A549 (cell line): Measurements from ENCODE around the gene GLE1. TPM values are rescaled to one million over a fixed set of nuclear protein-coding genes. Genes with fewer than 3 reads are reported as not detected.

Source experiments
- ATAC-seq, 2 experiments: fragments of 200-7000 bp in 1 of 2; fragments of >200 bp in 1 of 2; cut with Nextera tagmentation in 1 of 2; cut with Tn5 transposase in 1 of 2; 3 replicates each; pipeline versions ENCODE4 v1.8.0 to v1.9.1; 2018 to 2020; ENCODE audit warnings: mild to moderate bottlenecking in 1 of 2, moderate library complexity in 1 of 2
- CTCF ChIA-PET: fragments of 300-600 bp; sonication (Branson Sonifier 250); formaldehyde crosslinking; extraction: SDS; loops from one replicate; lab custom pipeline; 2021; ENCODE audit warnings: antibody characterized with exemption, inconsistent platforms; lab: Yijun Ruan, JAX
- POLR2A ChIA-PET: fragments of 350-600 bp; formaldehyde crosslinking; extraction: SDS; loops from one replicate; lab custom pipeline; 2021; ENCODE audit warnings: antibody characterized with exemption, inconsistent platforms; lab: Yijun Ruan, JAX
- DNase-seq, 2 experiments: peaks; one replicate each; pipeline versions ENCODE4 v3.0.0 to v3.0.0-alpha.2; 2011 to 2016; ENCODE audit warnings: low read depth in 1 of 2, low spot score in 1 of 2
- FAIRE-seq: peaks from 2 replicates; lab custom pipeline; 2011; peaks lifted over from hg19 to GRCh38; lab: Jason Lieb, UNC
- H3K27ac ChIP-seq, 2 experiments: fragments of >200 bp; sonication (Bioruptor Twin); formaldehyde crosslinking; 3 replicates each; pipeline ENCODE4 v1.5.1; 2016 to 2017
- H3K4me1 ChIP-seq: fragments of >200 bp; sonication (Bioruptor Twin); formaldehyde crosslinking; 3 replicates; pipeline ENCODE4 v1.6.1; 2016
- H3K4me2 ChIP-seq: fragments of >200 bp; sonication (Bioruptor Twin); formaldehyde crosslinking; 3 replicates; pipeline ENCODE4 v1.6.1; 2016
- H3K4me3 ChIP-seq: fragments of >200 bp; sonication (Bioruptor Twin); formaldehyde crosslinking; 3 replicates; pipeline ENCODE4 v1.5.1; 2016
- H3K9me3 ChIP-seq: fragments of >200 bp; sonication (Bioruptor Twin); formaldehyde crosslinking; 3 replicates; pipeline ENCODE4 v1.6.1; 2016
- BHLHE40 ChIP-seq: IDR thresholded peaks from 2 replicates; pipeline ENCODE4 v1.6.1; 2012; ENCODE audit warnings: low read depth, low read length, inconsistent platforms
- CBX8 ChIP-seq: fragments of 200-600 bp; sonication (generic); IDR thresholded peaks from 2 replicates; pipeline ENCODE4 v1.6.1; 2016
- CHD2 ChIP-seq: fragments of 150-350 bp; IDR thresholded peaks from 2 replicates; pipeline ENCODE4 v1.6.1; 2014; ENCODE audit warnings: low read length; ENCODE audit not compliant: partially characterized antibody
- CTCF ChIP-seq: fragments of >200 bp; sonication (Bioruptor Twin); formaldehyde crosslinking; IDR thresholded peaks from 3 replicates; pipeline ENCODE4 v1.5.1; 2016
- ESRRA ChIP-seq: fragments of 150-350 bp; IDR thresholded peaks from 2 replicates; pipeline ENCODE4 v1.6.1; 2014; ENCODE audit warnings: mild to moderate bottlenecking, low read length, borderline replicate concordance
- FOSB ChIP-seq: fragments of 250-450 bp; sonication (Bioruptor Pico); IDR thresholded peaks from 2 replicates; pipeline ENCODE4 v1.5.0; 2020; ENCODE audit warnings: mild to moderate bottlenecking, moderate library complexity
- HES2 ChIP-seq: fragments of >200 bp; sonication (Bioruptor Twin); formaldehyde crosslinking; IDR thresholded peaks from 2 replicates; pipeline ENCODE4 v1.6.1; 2016
- HEYL ChIP-seq: fragments of 250-450 bp; sonication (Bioruptor Pico); IDR thresholded peaks from 2 replicates; pipeline ENCODE4 v1.8.0; 2021; ENCODE audit warnings: mild to moderate bottlenecking, moderate library complexity
- JUN ChIP-seq, 2 experiments: fragments of >200 bp; sonication (Bioruptor Twin); formaldehyde crosslinking; IDR thresholded peaks; 2 replicates in 1 of 2; 3 replicates in 1 of 2; pipeline ENCODE4 v1.6.1; 2016 to 2017
- JUNB ChIP-seq: fragments of >200 bp; sonication (Bioruptor Twin); formaldehyde crosslinking; IDR thresholded peaks from 2 replicates; pipeline ENCODE4 v1.6.1; 2016
- KDM5A ChIP-seq: fragments of 200-600 bp; sonication (generic); IDR thresholded peaks from 2 replicates; pipeline ENCODE4 v1.6.1; 2016; ENCODE audit warnings: antibody characterized with exemption, mild to moderate bottlenecking
- MAFK ChIP-seq: fragments of 450-650 bp; IDR thresholded peaks from 2 replicates; pipeline ENCODE4 v1.6.1; 2014; ENCODE audit not compliant: partially characterized antibody
- MAZ ChIP-seq: fragments of 150-350 bp; IDR thresholded peaks from 2 replicates; pipeline ENCODE4 v1.6.1; 2014; ENCODE audit warnings: antibody characterized with exemption, low read depth, low read length, borderline replicate concordance
- NR3C1 ChIP-seq: fragments of >200 bp; sonication (Bioruptor Twin); formaldehyde crosslinking; IDR thresholded peaks from 3 replicates; pipeline ENCODE4 v1.6.1; 2017
- PHF8 ChIP-seq: fragments of 200-600 bp; sonication (generic); IDR thresholded peaks from 2 replicates; pipeline ENCODE4 v1.6.1; 2016; ENCODE audit warnings: low read depth, mild to moderate bottlenecking, antibody characterized with exemption, moderate library complexity, borderline replicate concordance
- POLR2A ChIP-seq: IDR thresholded peaks from 2 replicates; pipeline ENCODE4 v1.6.1; 2012; ENCODE audit warnings: mild to moderate bottlenecking, low read length
- RFX5 ChIP-seq: fragments of 450-650 bp; IDR thresholded peaks from 2 replicates; pipeline ENCODE4 v1.7.1; 2014; ENCODE audit warnings: antibody characterized with exemption, mild to moderate bottlenecking, moderate library complexity
- SMC3 ChIP-seq: fragments of >200 bp; sonication (Bioruptor Twin); formaldehyde crosslinking; IDR thresholded peaks from 3 replicates; pipeline ENCODE4 v1.6.1; 2018; ENCODE audit warnings: inconsistent platforms
- SREBF2 ChIP-seq: fragments of 450-650 bp; IDR thresholded peaks from 2 replicates; pipeline ENCODE4 v1.6.1; 2014; ENCODE audit warnings: mild to moderate bottlenecking, moderate library complexity
- TFCP2L1 ChIP-seq: fragments of 250-450 bp; sonication (Bioruptor Pico); IDR thresholded peaks from 2 replicates; pipeline ENCODE4 v1.5.0; 2021; ENCODE audit warnings: mild to moderate bottlenecking
- TP53 ChIP-seq: fragments of 250-450 bp; sonication (Bioruptor Pico); IDR thresholded peaks from 2 replicates; pipeline ENCODE4 v1.5.0; 2021; ENCODE audit warnings: mild to moderate bottlenecking, moderate library complexity
- ZNF302 ChIP-seq: fragments of 250-450 bp; sonication (Bioruptor Pico); IDR thresholded peaks from 2 replicates; pipeline ENCODE4 v1.9.0; 2021; ENCODE audit warnings: inconsistent platforms, mild to moderate bottlenecking, moderate library complexity
- ZSCAN20 ChIP-seq: fragments of 250-450 bp; sonication (Bioruptor Pico); IDR thresholded peaks from 2 replicates; pipeline ENCODE4 v1.8.0; 2022; ENCODE audit warnings: mild to moderate bottlenecking, moderate library complexity
- WGBS: methylation state at CpG from one replicate; pipeline ENCODE4 v1.1.6; 2017; ENCODE audit errors: missing lambda C conversion rate; 5-methylcytosine and 5-hydroxymethylcytosine counted together
- polyA plus RNA-seq, 4 experiments: library from polyadenylated mRNA; depleted of rRNA in 3 of 4; stranded (reverse); fragments of >200 nt; fragmentation: RNase III in 1 of 4; extraction: RNeasy Plus Mini Kit Qiagen cat#74134 plus additional on column Dnase treatment in 1 of 4; gene quantifications; 2 replicates in 3 of 4; 3 replicates in 1 of 4; pipeline ENCODE4 v1.2.3, GENCODE V29; 2011 to 2017
- TF ChIP-seq, protein P1 (sequence below): IDR thresholded peaks from 2 replicates; pipeline ENCODE4 v1.6.1; 2012
- TF ChIP-seq, protein P2 (sequence below): IDR thresholded peaks from 2 replicates; pipeline ENCODE4 v1.6.1; 2012; ENCODE audit warnings: low read depth, borderline replicate concordance
- TF ChIP-seq, protein P3 (sequence below): fragments of 250-450 bp; sonication (Bioruptor Pico); IDR thresholded peaks from 2 replicates; pipeline ENCODE4 v1.5.0; 2021; ENCODE audit warnings: mild to moderate bottlenecking, moderate library complexity, borderline replicate concordance

Gene GLE1
- polyA plus RNA-seq, 2 of the 4 experiments (the other 2 are of a cell fraction), result 31.5 to 49.2 TPM

DNA sequence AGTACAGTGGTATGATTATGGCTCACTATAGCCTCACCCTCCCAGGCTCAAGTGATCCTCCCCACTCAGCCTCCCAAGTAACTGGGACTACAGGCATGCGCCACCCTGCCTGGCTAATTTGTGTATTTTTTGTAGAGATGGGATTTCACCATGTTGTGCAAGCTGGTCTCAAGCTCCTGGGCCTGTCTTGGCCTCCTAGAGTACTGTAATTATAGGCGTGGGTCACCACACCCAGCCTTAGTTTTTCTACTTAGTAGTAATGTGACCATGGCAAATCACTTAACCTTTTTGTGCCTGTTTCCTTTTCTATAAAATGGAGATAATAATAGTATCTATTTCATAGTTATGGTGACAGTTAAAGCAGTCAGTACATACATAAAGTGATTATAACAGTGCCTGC lies 22.2 kb downstream of the GLE1 start:
- 95% methylated on average over 2 of the region's 2 CpGs for whole genome bisulfite sequencing
- no peak for FAIRE-seq

DNA sequence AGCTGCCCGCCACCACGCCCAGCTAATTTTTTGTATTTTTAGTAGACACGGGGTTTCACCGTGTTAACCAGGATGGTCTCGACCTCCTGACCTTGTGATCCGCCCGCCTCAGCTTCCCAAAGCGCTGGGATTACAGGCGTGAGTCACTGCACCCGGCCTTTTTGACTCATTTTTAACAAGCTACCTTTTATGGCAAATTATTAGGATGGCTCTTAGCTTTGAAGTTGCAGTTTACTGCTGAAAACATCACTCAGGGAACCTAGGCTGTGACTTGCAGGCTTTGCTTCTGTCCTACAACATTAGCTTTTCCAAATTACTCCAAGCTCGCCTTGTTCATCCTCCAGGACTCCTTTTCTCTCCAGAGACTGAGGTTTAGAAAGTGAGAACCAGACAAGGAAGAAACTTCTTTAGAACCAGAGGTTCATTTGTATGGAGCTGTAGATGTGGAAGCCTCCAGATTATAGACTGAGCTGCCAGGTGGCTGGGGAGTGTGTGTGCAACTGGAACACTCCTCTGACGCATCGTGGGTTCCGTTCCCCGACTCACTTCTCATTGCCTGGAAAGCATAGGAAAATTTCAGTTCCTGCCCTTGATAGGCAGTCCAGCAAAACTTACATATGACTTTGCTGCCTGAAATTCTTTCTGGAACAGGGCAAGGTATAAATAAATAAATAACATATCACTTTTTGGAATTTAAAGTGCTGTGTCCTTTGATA lies 24.1 kb downstream of the GLE1 start:
- POLR2A ChIA-PET, result no interaction called here
- WGBS, result 85% methylated on average over 15 of the region's 15 CpGs
- CTCF ChIA-PET, result interaction anchor here (0.6 to 1.8 kb wide), 3 partner anchors 16 to 130 kb away, joined by 3 to 4 read pairs (median 3); no protein-coding TSS in a partner anchor
- no peaks in the 10 kb centered on the region for H3K4me1 ChIP-seq
- no peaks in the 10 kb centered on the region for H3K9me3 ChIP-seq
- FAIRE-seq (no peak), ATAC-seq (no peak), DNase-seq (no peak)
- no peak for TF ChIP-seq SMC3
- no peak for TF ChIP-seq SREBF2
- TF ChIP-seq KDM5A, result no peak
- no peak for TF ChIP-seq ZNF302 (CRISPR knock-in tag)
- no peak for TF ChIP-seq TFCP2L1
- no peak for TF ChIP-seq CBX8
- TF ChIP-seq HES2, result no peak
- TF ChIP-seq, protein P1, sequence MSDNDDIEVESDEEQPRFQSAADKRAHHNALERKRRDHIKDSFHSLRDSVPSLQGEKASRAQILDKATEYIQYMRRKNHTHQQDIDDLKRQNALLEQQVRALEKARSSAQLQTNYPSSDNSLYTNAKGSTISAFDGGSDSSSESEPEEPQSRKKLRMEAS, result no peak
- TF ChIP-seq, protein P2, sequence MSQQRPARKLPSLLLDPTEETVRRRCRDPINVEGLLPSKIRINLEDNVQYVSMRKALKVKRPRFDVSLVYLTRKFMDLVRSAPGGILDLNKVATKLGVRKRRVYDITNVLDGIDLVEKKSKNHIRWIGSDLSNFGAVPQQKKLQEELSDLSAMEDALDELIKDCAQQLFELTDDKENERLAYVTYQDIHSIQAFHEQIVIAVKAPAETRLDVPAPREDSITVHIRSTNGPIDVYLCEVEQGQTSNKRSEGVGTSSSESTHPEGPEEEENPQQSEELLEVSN, result no peak
- no peak for TF ChIP-seq HEYL (CRISPR knock-in tag)
- TF ChIP-seq JUNB, result no peak
- TF ChIP-seq POLR2A, result no peak
- TF ChIP-seq ESRRA, result no peak
- no peak for TF ChIP-seq PHF8
- no peak overlapping the region for H3K27ac ChIP-seq
- H3K4me3 ChIP-seq, result no peak overlapping the region
- no peak overlapping the region for H3K4me2 ChIP-seq

More for the DNA sequence above, 22.2 kb downstream of the GLE1 start:
- Histone ChIP-seq H3K27ac (no peak overlapping the region), H3K4me2 (no peak overlapping the region), H3K4me3 (no peak overlapping the region), H3K9me3 (no peaks in the 10 kb centered on the region), H3K4me1 (no peaks in the 10 kb centered on the region)
- DNase-seq, result no peak
- CTCF ChIA-PET, result interaction anchor here (1.8 kb wide), 1 partner anchor 18 kb away, joined by 4 read pairs; no protein-coding TSS in a partner anchor
- POLR2A ChIA-PET, result no interaction called here
- TF ChIP-seq CTCF, result no peak
- TF ChIP-seq, protein P3, sequence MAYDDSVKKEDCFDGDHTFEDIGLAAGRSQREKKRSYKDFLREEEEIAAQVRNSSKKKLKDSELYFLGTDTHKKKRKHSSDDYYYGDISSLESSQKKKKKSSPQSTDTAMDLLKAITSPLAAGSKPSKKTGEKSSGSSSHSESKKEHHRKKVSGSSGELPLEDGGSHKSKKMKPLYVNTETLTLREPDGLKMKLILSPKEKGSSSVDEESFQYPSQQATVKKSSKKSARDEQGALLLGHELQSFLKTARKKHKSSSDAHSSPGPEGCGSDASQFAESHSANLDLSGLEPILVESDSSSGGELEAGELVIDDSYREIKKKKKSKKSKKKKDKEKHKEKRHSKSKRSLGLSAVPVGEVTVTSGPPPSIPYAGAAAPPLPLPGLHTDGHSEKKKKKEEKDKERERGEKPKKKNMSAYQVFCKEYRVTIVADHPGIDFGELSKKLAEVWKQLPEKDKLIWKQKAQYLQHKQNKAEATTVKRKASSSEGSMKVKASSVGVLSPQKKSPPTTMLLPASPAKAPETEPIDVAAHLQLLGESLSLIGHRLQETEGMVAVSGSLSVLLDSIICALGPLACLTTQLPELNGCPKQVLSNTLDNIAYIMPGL, result no peak
- no peak for TF ChIP-seq MAFK
- no peak for TF ChIP-seq TFCP2L1
- no peak for TF ChIP-seq JUN (IDR thresholded peaks at IDR 0.05)
- no peak for TF ChIP-seq BHLHE40
- ATAC-seq, result no peak

GRCh38 chr9:128529191-128529590 lies 24.7 kb downstream of the GLE1 start:
- POLR2A ChIA-PET, result no interaction called here
- Histone ChIP-seq H3K9me3 (no peaks in the 10 kb centered on the region), H3K4me3 (no peak overlapping the region), H3K27ac (no peak overlapping the region), H3K4me2 (no peak overlapping the region), H3K4me1 (no peaks in the 10 kb centered on the region)
- CTCF ChIA-PET, result no interaction called here
- peak in 1 of 2 experiments; percentile 24; a peak in 1 of 6 replicates for ATAC-seq
- no peak for DNase-seq
- TF ChIP-seq TP53 (CRISPR knock-in tag) (no peak), ZSCAN20 (CRISPR knock-in tag) (no peak), JUN (IDR thresholded peaks at IDR 0.05) (no peak), TFCP2L1 (no peak), CHD2 (no peak), RFX5 (no peak), POLR2A (no peak), MAZ (no peak), NR3C1 (no peak), KDM5A (no peak), FOSB (CRISPR knock-in tag) (no peak)
- FAIRE-seq, result no peak
- 87% methylated on average over 4 of the region's 4 CpGs for WGBS
